ENCODE data around the gene CYTH4. TPM values are rescaled to one million over a fixed set of nuclear protein-coding genes. Genes with fewer than 3 reads are reported as not detected.
A peak's percentile ranks its signal among the peaks of the same experiment; 100 is the strongest.

The CYTH4 gene
- total RNA-seq, 1 donor from 2014 or later: 7.0 TPM

GRCh38 chr22:37333724-37334460 lies 51.6 kb downstream of the CYTH4 start:
- ATAC-seq (ENCODE audit: poor library complexity) (no peak), DNase-seq (no peak)
- intact Hi-C loops (cut with DNase I): no loop called here

DNA sequence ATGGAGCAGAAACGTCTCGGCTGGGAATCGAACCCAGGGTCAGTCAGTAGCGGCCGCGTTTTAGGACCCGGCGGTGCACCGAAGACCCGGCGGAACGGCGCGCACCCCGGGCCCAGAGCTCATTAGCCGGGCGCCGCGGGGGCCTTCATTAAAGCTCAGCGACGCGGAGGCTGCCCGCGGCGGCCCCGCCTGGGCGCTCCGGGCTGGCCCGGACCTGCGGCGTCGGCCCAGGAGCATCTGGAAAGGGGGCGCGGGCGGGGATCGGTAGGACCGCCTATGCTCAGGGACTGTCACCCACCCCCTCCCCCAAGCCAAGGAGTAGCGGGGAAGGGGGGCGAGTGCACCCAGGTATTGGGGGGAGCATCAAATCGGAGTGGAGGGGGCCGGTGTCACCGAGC lies 52.2 kb downstream of the CYTH4 start:
- DNase-seq (no peak), ATAC-seq (ENCODE audit: poor library complexity) (no peak)
- intact Hi-C loops (cut with DNase I): no loop called here

- ATAC-seq (ENCODE audit: poor library complexity) (no peak), DNase-seq (no peak)
- intact Hi-C loops (cut with DNase I): no loop called here
Measured at GRCh38 chr22:37334859-37335805, 52.8 kb downstream of the CYTH4 start.

DNA sequence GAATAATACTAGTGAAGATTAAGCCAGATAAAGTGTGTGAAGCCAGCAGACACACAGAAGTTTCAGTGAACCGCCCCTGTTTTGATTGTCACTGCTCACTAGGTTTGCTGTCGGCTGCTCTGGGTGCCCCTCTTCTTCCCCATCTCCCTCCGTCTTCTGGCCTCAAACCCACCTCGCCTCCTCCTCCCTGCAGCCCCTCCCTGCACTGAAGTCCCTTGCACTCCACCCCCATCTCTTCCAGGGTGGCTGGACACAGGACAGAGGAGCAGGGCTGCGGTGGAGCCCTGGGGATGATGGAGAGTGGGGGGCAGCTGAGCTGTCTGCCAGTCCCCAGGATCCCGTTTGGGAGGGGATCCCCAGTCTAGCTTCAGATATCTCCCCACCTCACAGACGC lies 53.5 kb downstream of the CYTH4 start:
- no peak for DNase-seq
- intact Hi-C loops (cut with DNase I): no loop called here
- no peak for ATAC-seq (ENCODE audit: poor library complexity)

- ATAC-seq (ENCODE audit: poor library complexity) (no peak), DNase-seq (no peak)
- intact Hi-C loops (cut with DNase I): no loop called here
Measured at GRCh38 chr22:37336579-37336978, 54.3 kb downstream of the CYTH4 start.

- ATAC-seq (ENCODE audit: poor library complexity): no peak
- no peak for DNase-seq
- intact Hi-C loops (cut with DNase I): no loop called here
Measured at GRCh38 chr22:37337204-37337943, 55.1 kb downstream of the CYTH4 start.

GRCh38 chr22:37338539-37339246 lies 56.4 kb downstream of the CYTH4 start:
- ATAC-seq (ENCODE audit: poor library complexity) (no peak), DNase-seq (no peak)
- intact Hi-C loops (cut with DNase I): no loop called here

- intact Hi-C loops (cut with DNase I): no loop called here
- no peak for DNase-seq
- ATAC-seq (ENCODE audit: poor library complexity): no peak
Measured at GRCh38 chr22:37340331-37341262, 58.3 kb downstream of the CYTH4 start.

- DNase-seq: no peak
- intact Hi-C loops (cut with DNase I): no loop called here
- no peak for ATAC-seq (ENCODE audit: poor library complexity)
Measured at GRCh38 chr22:37342065-37342464, 59.8 kb downstream of the CYTH4 start.

GRCh38 chr22:37343348-37343747 lies 61.0 kb downstream of the CYTH4 start:
- intact Hi-C loops (cut with DNase I): no loop called here
- no peak for DNase-seq
- ATAC-seq (ENCODE audit: poor library complexity): no peak

- intact Hi-C loops (cut with DNase I): no loop called here
- no peak for DNase-seq
- ATAC-seq (ENCODE audit: poor library complexity): no peak
Measured at GRCh38 chr22:37343863-37344734, 61.8 kb downstream of the CYTH4 start.

- DNase-seq (no peak), ATAC-seq (ENCODE audit: poor library complexity) (no peak)
- intact Hi-C loops (cut with DNase I): no loop called here
Measured at GRCh38 chr22:37344735-37345449, 62.6 kb downstream of the CYTH4 start.

GRCh38 chr22:37345863-37346504 lies 63.7 kb downstream of the CYTH4 start:
- intact Hi-C loops (cut with DNase I): no loop called here
- DNase-seq (peak; percentile 51), ATAC-seq (ENCODE audit: poor library complexity) (peak; percentile 58)

- DNase-seq: no peak
- intact Hi-C loops (cut with DNase I): no loop called here
- no peak for ATAC-seq (ENCODE audit: poor library complexity)
Measured at GRCh38 chr22:37346505-37346895, 64.2 kb downstream of the CYTH4 start.

- no peak for DNase-seq
- ATAC-seq (ENCODE audit: poor library complexity): no peak
- intact Hi-C loops (cut with DNase I): no loop called here
Measured at GRCh38 chr22:37349043-37349814, 66.9 kb downstream of the CYTH4 start.

Measured in Right ventricle myocardium superior (tissue), 1 donor.